Measurements from ENCODE around the gene DIPK1B.

DIPK1B gene

GRCh38 chr9:136720251-136720897 is 8.0 kb downstream of the DIPK1B start:
- DNase-seq (ENCODE audit: low spot score) = no peak

- no peak for DNase-seq (ENCODE audit: low spot score)
Observed at GRCh38 chr9:136720898-136721338, 8.5 kb downstream of the DIPK1B start.

GRCh38 chr9:136721339-136722092 is 9.1 kb downstream of the DIPK1B start:
- no peak for DNase-seq (ENCODE audit: low spot score)

GRCh38 chr9:136722093-136722968 is 10.0 kb downstream of the DIPK1B start:
- DNase-seq (ENCODE audit: low spot score) = no peak

GRCh38 chr9:136722969-136723356 is 10.6 kb downstream of the DIPK1B start:
- no peak for DNase-seq (ENCODE audit: low spot score)

GRCh38 chr9:136723362-136723976 is 11.1 kb downstream of the DIPK1B start:
- DNase-seq (ENCODE audit: low spot score) = no peak

- DNase-seq (ENCODE audit: low spot score) = no peak
Observed at GRCh38 chr9:136723989-136724388, 11.6 kb downstream of the DIPK1B start.

GRCh38 chr9:136724772-136725171 is 12.4 kb downstream of the DIPK1B start:
- DNase-seq (ENCODE audit: low spot score) = no peak

GRCh38 chr9:136725612-136726011 is 13.2 kb downstream of the DIPK1B start:
- no peak for DNase-seq (ENCODE audit: low spot score)

- DNase-seq (ENCODE audit: low spot score) = no peak
Observed at GRCh38 chr9:136726118-136726517, 13.7 kb downstream of the DIPK1B start.

- DNase-seq (ENCODE audit: low spot score) = peak; percentile 49
Observed at GRCh38 chr9:136726631-136727191, 14.3 kb downstream of the DIPK1B start.

GRCh38 chr9:136728080-136728547 is 15.7 kb downstream of the DIPK1B start:
- DNase-seq (ENCODE audit: low spot score) = peak; percentile 76

GRCh38 chr9:136728548-136729123 is 16.3 kb downstream of the DIPK1B start:
- no peak for DNase-seq (ENCODE audit: low spot score)

GRCh38 chr9:136729144-136729543 is 16.8 kb downstream of the DIPK1B start:
- DNase-seq (ENCODE audit: low spot score) = no peak

- DNase-seq (ENCODE audit: low spot score) = no peak
Observed at GRCh38 chr9:136729926-136730325, 17.6 kb downstream of the DIPK1B start.

- no peak for DNase-seq (ENCODE audit: low spot score)
Observed at GRCh38 chr9:136732444-136733178, 20.2 kb downstream of the DIPK1B start.

GRCh38 chr9:136733611-136734010 is 21.2 kb downstream of the DIPK1B start:
- no peak for DNase-seq (ENCODE audit: low spot score)

- no peak for DNase-seq (ENCODE audit: low spot score)
Observed at GRCh38 chr9:136734837-136735496, 22.6 kb downstream of the DIPK1B start.

- no peak for DNase-seq (ENCODE audit: low spot score)
Observed at GRCh38 chr9:136735812-136736480, 23.6 kb downstream of the DIPK1B start.

GRCh38 chr9:136738960-136739359 is 26.6 kb downstream of the DIPK1B start:
- no peak for DNase-seq (ENCODE audit: low spot score)

Measured in hematopoietic multipotent progenitor cell treated with erythropoietin and hydrocortisone succinate and interleukin-3 and kit ligand, for 17 days (in vitro differentiated cells).